Right ventricle myocardium superior (tissue), 1 donor: ENCODE results near the gene TMEM169. TPM values are rescaled to one million over a fixed set of nuclear protein-coding genes. Genes with fewer than 3 reads are reported as not detected.
"Not testable (repeated sequence)": the region's sequence is repeated elsewhere in the genome, so short reads cannot be mapped to it uniquely, and the experiment has no call there.

ENCODE experiments used
- ATAC-seq: fragments of 200-7000 bp; cut with Tn5 transposase; one replicate; pipeline ENCODE4 v1.9.1; 2020; ENCODE audit warnings: mild to moderate bottlenecking; ENCODE audit not compliant: poor library complexity
- DNase-seq: peaks from one replicate; pipeline ENCODE4 v3.0.0-alpha.2; 2020
- intact Hi-C: fragments of 100-400 bp; cut with DNase I; formaldehyde crosslinking; loops from one replicate; pipeline ENCODE4 v1.11.2; 2022
- total RNA-seq: library from RNA; stranded (reverse); fragmentation: NEBNext Ultra II Directional; extraction: Animal tissue kit (Norgen Biotek cat#: 25700); gene quantifications from one replicate; pipeline ENCODE4 v1.2.1, GENCODE V29; 2021
- donor health status: DM: no; HTN: yes; CAD: no; lungs with severe emphysema.

The TMEM169 gene
- total RNA-seq, 1 donor from 2014 or later, result 0.62 TPM

DNA sequence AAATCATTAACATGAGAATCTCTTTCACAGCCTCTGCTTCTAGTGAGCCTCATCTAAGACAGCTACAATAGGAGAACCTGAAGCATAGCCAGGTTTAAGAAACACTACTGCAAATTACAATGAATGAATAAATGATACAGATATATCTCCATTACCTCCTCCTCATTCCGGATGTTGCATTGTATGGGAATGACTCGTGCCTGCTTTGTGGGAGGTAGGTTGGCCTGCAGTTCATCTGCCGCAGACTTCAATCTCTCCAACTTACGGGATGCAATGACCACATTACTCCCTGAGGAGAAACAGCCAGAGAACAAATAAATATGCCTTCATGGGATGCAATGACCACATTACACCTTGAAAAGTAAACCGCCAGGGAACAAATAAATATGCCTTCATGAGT is 15.5 kb upstream of the TMEM169 start:
- ATAC-seq (no peak), DNase-seq (no peak)
- intact Hi-C loops, result no loop called here

DNA sequence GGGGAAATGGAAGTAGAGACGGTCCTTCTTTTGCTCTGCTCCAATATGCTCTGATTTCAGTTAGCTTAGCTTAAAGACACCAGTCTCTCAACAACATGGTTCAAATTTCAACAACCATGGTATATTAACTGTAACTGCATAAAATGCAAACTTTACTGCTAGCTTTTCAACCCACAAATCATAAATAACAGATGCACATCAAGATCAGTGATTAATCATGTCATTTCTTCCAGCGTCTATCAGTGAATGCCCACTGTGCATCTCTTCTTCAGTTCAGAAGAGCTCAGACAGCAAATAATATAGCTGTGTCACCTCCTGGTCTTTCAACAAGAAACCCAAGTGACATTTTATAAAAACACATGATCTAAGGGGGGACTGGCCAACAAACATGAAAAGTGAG is 12.7 kb upstream of the TMEM169 start:
- DNase-seq (no peak), ATAC-seq (no peak)
- intact Hi-C loops, result no loop called here

DNA sequence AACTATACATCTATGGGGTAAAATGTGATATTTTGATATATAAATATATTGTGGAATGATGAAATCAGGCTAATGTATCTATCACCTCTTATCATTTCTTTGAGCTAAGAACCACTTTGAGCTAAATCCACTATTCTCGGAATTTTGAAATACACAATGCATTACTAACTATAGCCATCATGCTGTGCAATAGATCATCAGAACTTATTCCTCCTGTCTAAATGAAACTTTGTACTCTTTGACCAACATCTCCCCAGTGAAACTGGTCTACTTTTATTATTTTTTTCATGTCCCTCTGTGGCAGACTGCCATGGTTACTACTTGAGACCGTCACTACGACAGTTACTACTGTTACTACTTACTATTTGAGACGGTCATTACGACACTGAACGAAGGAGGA is 11.5 kb upstream of the TMEM169 start:
- intact Hi-C loops, result no loop called here
- ATAC-seq (no peak), DNase-seq (no peak)

- DNase-seq, result no peak
- no peak for ATAC-seq
These were observed 10.4 kb upstream of the TMEM169 start for GRCh38 chr2:216071111-216071851.

DNA sequence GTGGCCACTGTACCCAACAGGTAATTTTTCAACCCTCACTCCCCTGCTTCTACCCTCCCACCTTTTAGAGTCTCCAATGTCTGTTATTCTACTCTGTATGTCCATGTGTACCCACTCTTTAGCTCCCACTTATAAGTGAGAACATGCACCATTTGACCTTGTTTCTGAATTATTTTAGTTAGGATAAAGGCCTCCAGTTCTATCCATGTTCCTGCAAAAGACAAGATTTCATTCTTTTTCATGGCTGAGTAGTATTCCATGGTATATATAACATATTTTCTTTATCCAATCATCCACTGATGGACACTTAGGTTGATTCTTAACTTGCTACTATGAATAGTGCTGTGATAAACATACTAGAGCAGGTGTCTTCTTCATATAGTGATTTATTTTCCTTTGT is 9.2 kb upstream of the TMEM169 start:
- intact Hi-C loops, result no loop called here
- no peak for ATAC-seq
- no peak for DNase-seq

More at GRCh38 chr2:216071111-216071851, 10.4 kb upstream of the TMEM169 start:
- intact Hi-C loops, result no loop called here

GRCh38 chr2:216073773-216074172 is 7.9 kb upstream of the TMEM169 start:
- DNase-seq, result no peak
- ATAC-seq, result no peak
- intact Hi-C loops, result no loop called here

GRCh38 chr2:216074380-216074779 is 7.3 kb upstream of the TMEM169 start:
- DNase-seq (no peak), ATAC-seq (no peak)
- intact Hi-C loops, result no loop called here

DNA sequence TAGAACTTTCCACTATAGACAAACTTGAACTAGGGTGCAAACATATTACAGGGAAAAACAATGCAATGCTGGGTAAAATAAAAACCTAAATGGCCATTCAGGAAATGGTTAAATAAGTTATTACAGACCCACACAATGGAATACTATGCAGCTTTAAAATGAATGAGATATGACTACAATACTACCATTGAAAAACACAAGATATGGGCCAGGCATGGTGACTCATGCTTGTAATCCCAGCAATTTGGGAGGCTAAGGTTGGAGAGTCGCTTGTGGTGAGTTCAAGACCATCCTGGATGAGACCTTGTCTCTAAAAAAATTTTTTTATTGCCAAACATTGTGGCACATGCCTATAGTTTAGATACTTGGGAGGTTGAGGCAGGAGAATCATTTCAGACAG is 6.9 kb upstream of the TMEM169 start:
- DNase-seq (no peak), ATAC-seq (no peak)

DNA sequence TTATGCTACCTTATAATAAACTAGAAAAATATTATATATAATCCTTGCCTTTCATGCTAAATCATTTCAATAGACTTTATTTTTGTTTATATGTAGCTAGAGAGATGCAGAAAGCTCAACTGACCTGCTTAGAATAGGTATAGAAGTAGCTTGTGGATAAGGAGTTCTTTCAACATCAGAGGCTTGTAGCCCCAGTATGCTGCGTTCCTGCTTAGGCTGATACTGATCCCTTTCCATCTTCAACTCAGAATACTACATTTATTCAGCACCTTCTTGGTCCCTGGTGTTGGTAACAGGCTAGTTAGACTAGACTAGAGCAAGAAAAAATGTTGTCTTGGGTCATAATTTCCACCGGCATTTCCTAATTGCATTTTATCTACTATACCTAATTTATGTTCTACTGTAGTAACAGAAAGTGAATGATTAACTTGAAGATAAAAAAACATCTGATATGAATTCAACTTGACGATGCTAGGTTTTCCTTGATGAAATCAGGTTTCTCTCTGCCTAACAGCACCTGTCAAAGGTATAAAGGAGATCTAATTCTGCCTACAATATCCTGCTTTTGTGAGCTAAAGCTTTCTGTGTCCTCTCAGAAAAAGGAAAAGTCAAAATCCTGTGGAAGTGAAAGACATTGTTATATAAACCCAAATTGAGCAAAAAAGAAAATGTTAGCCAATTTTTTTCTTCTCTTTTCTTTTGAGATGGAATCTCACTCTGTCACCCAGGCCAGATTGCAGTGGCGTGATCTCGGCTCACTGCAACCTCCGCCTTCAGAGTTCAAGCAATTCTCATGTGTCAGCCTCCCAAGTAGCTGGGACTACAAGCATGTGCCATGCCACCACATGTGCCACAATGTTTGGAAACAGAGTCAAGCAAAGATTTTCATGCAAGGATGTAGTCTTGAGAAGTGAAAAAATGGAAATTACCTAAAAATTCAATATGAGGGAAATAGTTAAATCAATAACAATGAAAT is 5.9 kb upstream of the TMEM169 start:
- ATAC-seq (no peak), DNase-seq (no peak)

More for the DNA sequence above, 6.9 kb upstream of the TMEM169 start:
- intact Hi-C loops, result no loop called here

GRCh38 chr2:216078776-216079175 is 2.9 kb upstream of the TMEM169 start:
- no peak for ATAC-seq
- no peak for DNase-seq
- intact Hi-C loops, result no loop called here

More for the DNA sequence above, 5.9 kb upstream of the TMEM169 start:
- intact Hi-C loops, result no loop called here

GRCh38 chr2:216080048-216080447 is 1.7 kb upstream of the TMEM169 start:
- ATAC-seq, intact Hi-C loops, DNase-seq: not testable (repeated sequence)

DNA sequence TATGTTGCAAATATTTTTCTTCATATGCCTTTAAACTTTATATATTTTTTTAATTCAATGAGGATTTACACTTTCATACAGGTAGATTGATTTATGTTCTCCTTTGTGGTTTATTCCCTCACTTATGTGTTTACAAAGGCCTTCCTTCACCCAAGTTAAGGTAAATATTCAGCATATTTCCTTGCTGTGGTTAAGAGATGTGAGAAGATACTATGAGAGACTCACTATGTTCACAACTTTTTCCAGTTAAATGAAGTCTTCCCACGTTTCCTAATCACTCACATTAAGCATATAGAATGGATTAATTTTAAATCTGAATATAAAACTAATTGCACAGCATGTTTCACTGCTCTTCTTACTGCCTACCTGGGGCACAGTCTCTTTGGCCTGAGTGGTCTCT is 707 bp upstream of the TMEM169 start:
- DNase-seq (no peak), ATAC-seq (no peak)
- intact Hi-C loops, result no loop called here

GRCh38 chr2:216082117-216082711 is 495 bp downstream of the TMEM169 start:
- intact Hi-C loops, result no loop called here
- DNase-seq (no peak), ATAC-seq (peak; percentile 43)

DNA sequence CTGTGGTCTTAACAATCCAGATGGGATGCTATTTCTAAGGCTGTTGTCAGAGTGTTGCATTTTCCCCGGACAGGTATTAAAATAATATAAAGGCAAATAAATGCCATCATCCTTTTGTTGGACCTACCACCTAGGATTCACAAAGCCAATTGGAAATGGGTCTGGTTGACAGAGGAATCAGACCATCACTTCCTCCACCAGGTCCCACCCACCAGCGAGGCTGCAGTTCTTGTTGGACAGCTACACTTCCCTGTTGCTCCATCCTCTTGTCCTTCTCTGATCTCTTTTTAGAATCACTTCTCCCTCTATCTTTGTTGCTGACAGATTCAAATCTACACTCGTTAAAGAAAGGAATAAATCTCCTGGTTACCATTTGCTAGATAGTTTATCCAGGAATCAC is 1.1 kb downstream of the TMEM169 start:
- ATAC-seq, result no peak
- intact Hi-C loops, result no loop called here
- DNase-seq, result no peak

DNA sequence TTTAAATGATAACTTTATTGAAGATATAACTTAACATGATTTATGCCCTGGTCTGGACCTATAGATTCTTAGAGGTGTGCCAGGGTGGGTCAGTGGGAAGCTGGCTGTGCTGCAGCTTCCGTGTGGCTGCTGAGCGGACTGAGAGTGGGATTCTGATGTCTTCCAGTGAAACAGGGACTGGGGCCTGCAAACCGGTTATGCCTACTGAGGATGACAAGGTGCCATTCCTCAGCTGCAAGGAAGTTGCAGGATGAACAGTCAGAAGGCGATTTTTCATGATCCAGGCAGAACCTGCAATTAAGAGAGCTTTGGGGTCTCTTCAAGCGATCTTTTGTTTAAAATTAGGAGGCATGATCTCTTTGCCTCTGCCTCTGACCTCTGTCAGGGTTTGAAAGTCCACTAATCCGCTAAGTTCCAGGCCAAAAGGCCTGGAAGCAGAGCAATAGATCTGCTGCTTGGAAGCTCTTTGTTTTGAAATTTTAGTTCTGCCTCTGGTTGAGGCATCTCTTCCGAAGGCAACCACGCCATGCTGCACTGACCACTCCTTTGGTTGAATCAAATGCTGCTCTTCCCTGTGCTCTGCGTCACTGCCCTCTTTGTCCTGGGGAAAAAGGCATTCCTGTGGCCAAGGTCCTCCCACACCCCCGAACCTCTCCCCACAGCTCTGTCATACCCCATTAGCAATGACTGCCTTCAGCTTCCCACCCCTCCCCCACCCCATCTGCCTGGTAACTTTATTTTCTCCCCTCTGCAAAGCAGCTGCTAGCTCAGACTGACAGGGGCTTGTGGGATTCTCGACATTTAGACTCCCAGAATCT is 2.0 kb downstream of the TMEM169 start:
- intact Hi-C loops, result no loop called here
- ATAC-seq (no peak), DNase-seq (no peak)

GRCh38 chr2:216084547-216084946 is 2.8 kb downstream of the TMEM169 start:
- intact Hi-C loops, result no loop called here
- ATAC-seq (no peak), DNase-seq (no peak)

DNA sequence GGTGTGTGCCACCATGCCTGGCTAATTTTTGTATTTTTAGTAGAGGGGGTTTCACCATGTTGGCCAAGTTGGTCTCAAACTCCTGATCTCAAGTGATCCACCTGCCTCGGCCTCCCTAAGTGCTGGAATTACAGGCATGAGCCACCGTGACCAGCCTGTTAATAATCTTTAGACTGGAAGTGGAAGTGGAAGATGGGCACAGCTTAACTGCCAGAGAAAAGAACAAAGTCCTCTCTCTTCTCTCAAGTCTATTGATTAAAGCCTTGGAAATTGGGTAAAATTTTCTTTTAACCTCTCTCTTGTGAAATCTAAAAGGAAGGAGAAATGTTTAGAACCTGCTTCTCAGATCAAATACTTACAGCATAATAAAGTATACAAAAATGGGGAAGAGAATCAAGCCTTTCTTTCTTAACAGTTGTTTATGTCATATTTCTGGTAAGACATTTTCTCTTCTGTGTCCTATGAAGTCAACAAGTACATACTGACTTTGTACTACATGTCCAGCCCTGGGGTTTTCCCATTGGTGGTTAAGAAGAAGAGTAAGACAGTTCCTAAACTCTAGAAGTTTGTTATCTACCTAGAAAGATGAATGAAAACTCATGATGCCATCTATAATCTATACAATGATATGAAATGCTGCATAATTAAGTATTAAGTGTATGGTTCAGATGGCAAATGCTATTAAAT is 4.6 kb downstream of the TMEM169 start:
- no peak for ATAC-seq
- DNase-seq, result no peak

DNA sequence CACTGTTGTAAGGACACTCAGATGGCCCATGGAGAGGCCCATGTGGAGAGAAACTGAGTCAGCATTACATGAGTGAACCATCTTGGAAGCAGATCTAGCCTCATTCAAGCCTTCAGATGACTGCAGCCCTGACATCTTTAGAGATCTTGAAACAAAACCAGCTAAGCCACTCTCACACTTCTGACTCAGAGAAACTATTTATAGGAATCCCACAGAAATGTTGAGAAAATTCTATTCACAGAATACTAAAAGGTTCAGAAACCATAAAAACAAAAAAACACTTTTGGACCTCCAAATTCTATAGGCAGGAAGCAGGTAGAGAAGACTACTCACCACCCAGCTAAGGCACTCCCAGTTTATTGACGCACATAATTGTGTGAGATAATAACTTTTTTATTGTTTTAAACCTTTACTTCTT is 8.7 kb downstream of the TMEM169 start:
- intact Hi-C loops, result no loop called here
- no peak for DNase-seq
- ATAC-seq, result no peak

More for the DNA sequence above, 4.6 kb downstream of the TMEM169 start:
- intact Hi-C loops, result no loop called here
